Panc1 (cell line): ENCODE measurements around the gene SESN2. TPM values are rescaled to one million over a fixed set of nuclear protein-coding genes. Genes with fewer than 3 reads are reported as not detected.

ENCODE experiments used
- ATAC-seq: fragments of 200-7000 bp; cut with Tn5 transposase; 2 replicates; pipeline ENCODE4 v1.9.1; 2020; ENCODE audit warnings: mild to moderate bottlenecking, moderate library complexity
- BruUV-seq: library from RNA; stranded (reverse); fragments of 400-500 nt; replicated peaks from 2 replicates; lab custom pipeline; 2021; lab: Mats Ljungman, UMichigan
- CTCF ChIA-PET: fragments of 300-600 bp; sonication (Branson Sonifier 250); formaldehyde crosslinking; loops from one replicate; lab custom pipeline; 2022; ENCODE audit warnings: antibody characterized with exemption; lab: Charles Lee
- POLR2A ChIA-PET: fragments of 300-600 bp; sonication (Branson Sonifier 250); formaldehyde crosslinking; loops from one replicate; lab custom pipeline; 2022; ENCODE audit warnings: antibody characterized with exemption; lab: Charles Lee
- DNase-seq: peaks from one replicate; pipeline ENCODE4 v3.0.0-alpha.2; 2010; ENCODE audit warnings: low read depth, low spot score
- H3K27ac ChIP-seq: 2 replicates; pipeline ENCODE4 v1.5.1; 2011; ENCODE audit warnings: mild to moderate bottlenecking, low read length, inconsistent platforms
- H3K27me3 ChIP-seq: fragments of 200-500 bp; sonication (Bioruptor generic); 2 replicates; pipeline ENCODE4 v1.6.0; 2014; ENCODE audit warnings: low read length, inconsistent platforms; ENCODE audit not compliant: control insufficient read depth, insufficient read depth
- H3K36me3 ChIP-seq: fragments of 200-500 bp; sonication (Bioruptor generic); 2 replicates; pipeline ENCODE4 v1.5.1; 2014; ENCODE audit warnings: inconsistent platforms, mild to moderate bottlenecking, low read length, moderate library complexity; ENCODE audit not compliant: control insufficient read depth, insufficient read depth
- H3K4me1 ChIP-seq: 2 replicates; pipeline ENCODE4 v1.5.1; 2011; ENCODE audit warnings: inconsistent platforms, mild to moderate bottlenecking, low read length, moderate library complexity; ENCODE audit not compliant: control insufficient read depth, insufficient read depth
- H3K4me3 ChIP-seq, 2 experiments: 2 replicates each; pipeline ENCODE4 v1.5.1; 2011 to 2012; ENCODE audit warnings: low read depth in 2 of 2, low read length in 2 of 2, mild to moderate bottlenecking in 2 of 2, inconsistent platforms in 1 of 2, moderate library complexity in 1 of 2
- H3K9me3 ChIP-seq: fragments of 200-500 bp; sonication (Bioruptor generic); 2 replicates; pipeline ENCODE4 v1.5.1; 2014; ENCODE audit warnings: low read depth, mild to moderate bottlenecking, inconsistent platforms, low read length, moderate library complexity; ENCODE audit not compliant: control insufficient read depth, insufficient read depth
- POLR2AphosphoS5 ChIP-seq: IDR thresholded peaks from 2 replicates; pipeline ENCODE4 v1.6.1; 2012; ENCODE audit warnings: mild to moderate bottlenecking, low read depth, low read length, moderate library complexity
- SIN3A ChIP-seq: IDR thresholded peaks from 2 replicates; pipeline ENCODE4 v1.6.1; 2012; ENCODE audit warnings: low read depth, mild to moderate bottlenecking, low read length, moderate library complexity, borderline replicate concordance; ENCODE audit not compliant: insufficient read depth
- TCF7L2 ChIP-seq: IDR thresholded peaks from 2 replicates; pipeline ENCODE4 v1.6.1; 2011; ENCODE audit warnings: mild to moderate bottlenecking, low read depth, low read length, inconsistent platforms
- in situ Hi-C: cut with HindIII; loops from 2 replicates; pipeline ENCODE4 v1.10.0; 2016; ENCODE audit warnings: low sequenced_read_pairs, low pct_unique_long_range_greater_than_20kb
- intact Hi-C: fragments of 100-400 bp; cut with micrococcal nuclease; formaldehyde crosslinking; loops from one replicate; pipeline ENCODE4 v1.10.0; 2022; ENCODE audit not compliant: unreplicated experiment
- total RNA-seq: library from RNA; stranded (reverse); gene quantifications from one replicate; pipeline ENCODE4 v1.2.1, GENCODE V29; 2021; ENCODE audit not compliant: unreplicated experiment
- TF ChIP-seq, protein P1 (sequence below): fragments of 450-650 bp; IDR thresholded peaks from 2 replicates; pipeline ENCODE4 v1.5.1; 2017; ENCODE audit warnings: mild to moderate bottlenecking
- TF ChIP-seq, protein P2 (sequence below), 2 experiments: IDR thresholded peaks; 2 replicates each; pipeline ENCODE4 v1.6.1; 2011 to 2012; ENCODE audit warnings: low read depth in 2 of 2, control low read depth in 1 of 2, low read length in 1 of 2, mild to moderate bottlenecking in 1 of 2, moderate library complexity in 1 of 2; ENCODE audit not compliant: insufficient read depth in 1 of 2

The SESN2 gene
- total RNA-seq, 1 experiment from 2014 or later = 19.7 TPM

DNA sequence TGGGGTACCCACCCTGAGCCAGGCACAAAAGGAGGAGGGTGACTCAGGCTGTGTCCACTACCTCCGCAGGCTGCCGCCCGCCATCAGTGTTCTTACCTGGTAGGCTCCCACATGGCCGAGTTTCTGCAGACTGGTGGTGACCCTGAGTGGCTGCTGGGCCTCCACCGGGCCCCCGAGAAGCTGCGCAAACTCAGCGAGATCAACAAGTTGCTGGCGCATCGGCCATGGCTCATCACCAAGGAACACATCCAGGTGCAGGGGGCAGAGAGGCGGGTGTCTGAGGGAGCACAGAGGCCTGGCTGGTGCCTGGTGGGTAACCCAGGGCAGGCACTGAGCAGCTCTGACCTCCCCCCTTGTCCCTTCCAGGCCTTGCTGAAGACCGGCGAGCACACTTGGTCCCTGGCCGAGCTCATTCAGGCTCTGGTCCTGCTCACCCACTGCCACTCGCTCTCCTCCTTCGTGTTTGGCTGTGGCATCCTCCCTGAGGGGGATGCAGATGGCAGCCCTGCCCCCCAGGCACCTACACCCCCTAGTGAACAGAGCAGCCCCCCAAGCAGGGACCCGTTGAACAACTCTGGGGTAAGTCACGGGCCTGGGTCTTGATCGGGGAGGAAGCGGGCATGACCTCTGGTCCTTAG lies 13.0 kb downstream of the SESN2 start:
- Histone ChIP-seq H3K9me3 (no peaks in the 10 kb centered on the region), H3K36me3 (no peaks in the 10 kb centered on the region), H3K27ac (no peak overlapping the region), H3K27me3 (no peaks in the 10 kb centered on the region), H3K4me1 (no peaks in the 10 kb centered on the region), H3K4me3 (no peak overlapping the region)
- TF ChIP-seq, protein P1, sequence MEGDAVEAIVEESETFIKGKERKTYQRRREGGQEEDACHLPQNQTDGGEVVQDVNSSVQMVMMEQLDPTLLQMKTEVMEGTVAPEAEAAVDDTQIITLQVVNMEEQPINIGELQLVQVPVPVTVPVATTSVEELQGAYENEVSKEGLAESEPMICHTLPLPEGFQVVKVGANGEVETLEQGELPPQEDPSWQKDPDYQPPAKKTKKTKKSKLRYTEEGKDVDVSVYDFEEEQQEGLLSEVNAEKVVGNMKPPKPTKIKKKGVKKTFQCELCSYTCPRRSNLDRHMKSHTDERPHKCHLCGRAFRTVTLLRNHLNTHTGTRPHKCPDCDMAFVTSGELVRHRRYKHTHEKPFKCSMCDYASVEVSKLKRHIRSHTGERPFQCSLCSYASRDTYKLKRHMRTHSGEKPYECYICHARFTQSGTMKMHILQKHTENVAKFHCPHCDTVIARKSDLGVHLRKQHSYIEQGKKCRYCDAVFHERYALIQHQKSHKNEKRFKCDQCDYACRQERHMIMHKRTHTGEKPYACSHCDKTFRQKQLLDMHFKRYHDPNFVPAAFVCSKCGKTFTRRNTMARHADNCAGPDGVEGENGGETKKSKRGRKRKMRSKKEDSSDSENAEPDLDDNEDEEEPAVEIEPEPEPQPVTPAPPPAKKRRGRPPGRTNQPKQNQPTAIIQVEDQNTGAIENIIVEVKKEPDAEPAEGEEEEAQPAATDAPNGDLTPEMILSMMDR = no peak
- TF ChIP-seq TCF7L2 = no peak
- no peak for TF ChIP-seq POLR2AphosphoS5
- no peak for TF ChIP-seq SIN3A
- TF ChIP-seq, protein P2, sequence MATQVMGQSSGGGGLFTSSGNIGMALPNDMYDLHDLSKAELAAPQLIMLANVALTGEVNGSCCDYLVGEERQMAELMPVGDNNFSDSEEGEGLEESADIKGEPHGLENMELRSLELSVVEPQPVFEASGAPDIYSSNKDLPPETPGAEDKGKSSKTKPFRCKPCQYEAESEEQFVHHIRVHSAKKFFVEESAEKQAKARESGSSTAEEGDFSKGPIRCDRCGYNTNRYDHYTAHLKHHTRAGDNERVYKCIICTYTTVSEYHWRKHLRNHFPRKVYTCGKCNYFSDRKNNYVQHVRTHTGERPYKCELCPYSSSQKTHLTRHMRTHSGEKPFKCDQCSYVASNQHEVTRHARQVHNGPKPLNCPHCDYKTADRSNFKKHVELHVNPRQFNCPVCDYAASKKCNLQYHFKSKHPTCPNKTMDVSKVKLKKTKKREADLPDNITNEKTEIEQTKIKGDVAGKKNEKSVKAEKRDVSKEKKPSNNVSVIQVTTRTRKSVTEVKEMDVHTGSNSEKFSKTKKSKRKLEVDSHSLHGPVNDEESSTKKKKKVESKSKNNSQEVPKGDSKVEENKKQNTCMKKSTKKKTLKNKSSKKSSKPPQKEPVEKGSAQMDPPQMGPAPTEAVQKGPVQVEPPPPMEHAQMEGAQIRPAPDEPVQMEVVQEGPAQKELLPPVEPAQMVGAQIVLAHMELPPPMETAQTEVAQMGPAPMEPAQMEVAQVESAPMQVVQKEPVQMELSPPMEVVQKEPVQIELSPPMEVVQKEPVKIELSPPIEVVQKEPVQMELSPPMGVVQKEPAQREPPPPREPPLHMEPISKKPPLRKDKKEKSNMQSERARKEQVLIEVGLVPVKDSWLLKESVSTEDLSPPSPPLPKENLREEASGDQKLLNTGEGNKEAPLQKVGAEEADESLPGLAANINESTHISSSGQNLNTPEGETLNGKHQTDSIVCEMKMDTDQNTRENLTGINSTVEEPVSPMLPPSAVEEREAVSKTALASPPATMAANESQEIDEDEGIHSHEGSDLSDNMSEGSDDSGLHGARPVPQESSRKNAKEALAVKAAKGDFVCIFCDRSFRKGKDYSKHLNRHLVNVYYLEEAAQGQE (IDR thresholded peaks at IDR 0.05; ENCODE audit: insufficient read depth in 1 of 2, low read depth in 2 of 2, low read length in 1 of 2) = no peak
- intact Hi-C loops = no loop called here
- DNase-seq (no peak), ATAC-seq (no peak)
- ChIA-PET POLR2A (no interaction called here), CTCF (no interaction called here)
- no TSS peak for BruUV-seq
- in situ Hi-C loops = no loop called here

DNA sequence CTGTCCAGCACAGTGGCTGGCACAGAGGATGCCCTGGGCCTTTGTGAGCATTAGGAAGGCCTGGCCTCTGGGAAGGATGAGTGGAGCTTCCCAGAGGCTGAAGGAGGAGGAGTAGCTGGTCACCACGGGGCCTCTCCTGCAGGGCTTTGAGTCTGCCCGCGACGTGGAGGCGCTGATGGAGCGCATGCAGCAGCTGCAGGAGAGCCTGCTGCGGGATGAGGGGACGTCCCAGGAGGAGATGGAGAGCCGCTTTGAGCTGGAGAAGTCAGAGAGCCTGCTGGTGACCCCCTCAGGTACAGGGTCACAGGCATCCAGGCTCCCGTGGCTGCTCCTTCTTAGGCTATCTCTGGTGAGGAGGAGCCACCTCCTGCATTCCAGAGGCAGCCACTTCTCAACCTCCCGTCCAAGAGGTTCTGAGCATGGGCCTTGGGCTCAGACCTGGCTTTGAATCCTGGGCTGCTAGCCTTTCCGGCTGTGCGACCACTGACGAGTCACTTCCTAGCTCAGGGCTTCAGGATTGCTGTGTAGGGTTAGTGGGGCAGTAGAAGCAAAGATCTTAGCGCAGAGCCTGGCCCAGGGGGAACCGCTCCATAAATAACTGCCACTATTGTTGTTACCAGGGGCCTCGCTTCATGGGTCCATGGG lies 14.0 kb downstream of the SESN2 start:
- in situ Hi-C loops = no loop called here
- POLR2A ChIA-PET = no interaction called here
- no peak for TF ChIP-seq TCF7L2
- TF ChIP-seq POLR2AphosphoS5 = no peak
- TF ChIP-seq, protein P1 = no peak
- TF ChIP-seq SIN3A = no peak
- TF ChIP-seq, protein P2 (IDR thresholded peaks at IDR 0.05; ENCODE audit: insufficient read depth in 1 of 2, low read depth in 2 of 2, low read length in 1 of 2) = no peak
- intact Hi-C loops = no loop called here
- Histone ChIP-seq H3K36me3 (no peaks in the 10 kb centered on the region), H3K27ac (no peak overlapping the region), H3K4me3 (no peak overlapping the region), H3K9me3 (no peaks in the 10 kb centered on the region), H3K27me3 (no peaks in the 10 kb centered on the region), H3K4me1 (no peaks in the 10 kb centered on the region)
- BruUV-seq = no TSS peak
- ATAC-seq (peak; percentile 64; the same call in 1 of the 2 replicates), DNase-seq (no peak)
- CTCF ChIA-PET = no interaction called here
